Psoas muscle (tissue), 8 donors: ENCODE measurements around the gene SCPEP1. TPM values are rescaled to one million over a fixed set of nuclear protein-coding genes. Genes with fewer than 3 reads are reported as not detected.
"Not testable (repeated sequence)": the region's sequence is repeated elsewhere in the genome, so short reads cannot be mapped to it uniquely, and the experiment has no call there.

Experiments used
- ATAC-seq, 4 donors: fragments of 200-7000 bp; cut with Tn5 transposase; one replicate each; pipeline ENCODE4 v1.9.1; 2020; ENCODE audit warnings: moderate library complexity in 3 of 4, mild to moderate bottlenecking in 2 of 4
- DNase-seq, 2 donors: peaks; one replicate each; pipeline ENCODE4 v3.0.0-alpha.2; 2020
- H3K27ac ChIP-seq: fragments of 200-600 bp; one replicate; pipeline ENCODE4 v1.8.0; 2022
- H3K27me3 ChIP-seq, 3 donors: fragments of 200-600 bp in 1 of 3; one replicate each; pipeline versions ENCODE4 v1.6.1 to v1.8.0; 2013 to 2022; ENCODE audit warnings: low read length in 2 of 3, mild to moderate bottlenecking in 2 of 3, moderate library complexity in 1 of 3; ENCODE audit not compliant: insufficient read depth in 3 of 3
- H3K36me3 ChIP-seq, 2 donors: fragments of 200-600 bp in 1 of 2; one replicate each; pipeline versions ENCODE4 v1.6.1 to v1.8.0; 2013 to 2022; ENCODE audit warnings: low read depth in 1 of 2, mild to moderate bottlenecking in 1 of 2, moderate library complexity in 1 of 2; ENCODE audit not compliant: insufficient read depth in 1 of 2
- H3K4me1 ChIP-seq: fragments of 200-600 bp; one replicate; pipeline ENCODE4 v1.8.0; 2022
- H3K4me3 ChIP-seq: fragments of 200-600 bp; one replicate; pipeline ENCODE4 v1.8.0; 2022; ENCODE audit warnings: mild to moderate bottlenecking
- H3K9me3 ChIP-seq: fragments of 200-600 bp; one replicate; pipeline ENCODE4 v1.8.0; 2022
- CTCF ChIP-seq: fragments of 200-600 bp; IDR thresholded peaks from one replicate; pipeline ENCODE4 v1.8.0; 2022; ENCODE audit warnings: antibody characterized with exemption
- WGBS, 3 donors: extraction: QIAGEN DNeasy Blood & Tissue Kit; methylation state at CpG; one replicate each; pipeline versions ENCODE4 v1.1.6 to v1.1.7; 2013; 5-methylcytosine and 5-hydroxymethylcytosine counted together
- intact Hi-C, 2 donors: fragments of 100-400 bp; cut with DNase I; formaldehyde crosslinking; loops; one replicate each; pipeline versions ENCODE4 v1.11.0 to v1.14.2; 2022
- polyA plus RNA-seq, 3 donors: library from polyadenylated mRNA; stranded (reverse); fragments of 200-250 nt; gene quantifications; one replicate each; pipeline ENCODE4 v1.2.3, GENCODE V29; 2013
- total RNA-seq, 4 donors: library from RNA; stranded (reverse); fragmentation: NEBNext Ultra II Directional in 2 of 4; extraction: Animal tissue kit (Norgen Biotek cat#: 25700) in 2 of 4; gene quantifications; one replicate each; pipeline versions ENCODE4 v1.2.1 to v1.2.4, GENCODE V29; 2021 to 2023
- donor health status: healthy with polysubstance abuse.
- donor health status: DM: no; HTN: no; CAD: no; lungs with moderate emphysema.
- donor health status: Bipolar disorder and iron deficiency.
- donor health status: healthy.
- donor health status: DM: yes; HTN: yes; CAD: no.
- donor health status: DM: no; HTN: no; CAD: no.
- donor health status: DM: no; HTN: no; CAD: no.
- donor health status: DM: yes; HTN: yes; CAD: no.

SCPEP1 gene
- total and polyA plus RNA-seq, 7 donors = 5.8 to 33.1 (median 12.2) TPM

GRCh38 chr17:56936697-56937322, 41.1 kb upstream of the SCPEP1 start:
- intact Hi-C loops = loop anchor here in 1 of 2 donors (5.0 kb wide), 1 partner anchor 45 kb away; no protein-coding TSS in a partner anchor
- no peaks in the 10 kb centered on the region for H3K9me3 ChIP-seq
- 59 to 72% (median 67%) methylated on average over 6 of the region's 6 CpGs for WGBS, 3 donors
- no peak overlapping the region for H3K4me3 ChIP-seq
- no peaks in the 10 kb centered on the region for H3K4me1 ChIP-seq
- H3K27ac ChIP-seq = no peak overlapping the region
- ATAC-seq (no peak), DNase-seq (no peak)
- H3K36me3 ChIP-seq = peaks cover 7 to 83% of the 10 kb centered on the region in 2 donors
- TF ChIP-seq CTCF = no peak
- H3K27me3 ChIP-seq = no peaks in the 10 kb centered on the region

DNA sequence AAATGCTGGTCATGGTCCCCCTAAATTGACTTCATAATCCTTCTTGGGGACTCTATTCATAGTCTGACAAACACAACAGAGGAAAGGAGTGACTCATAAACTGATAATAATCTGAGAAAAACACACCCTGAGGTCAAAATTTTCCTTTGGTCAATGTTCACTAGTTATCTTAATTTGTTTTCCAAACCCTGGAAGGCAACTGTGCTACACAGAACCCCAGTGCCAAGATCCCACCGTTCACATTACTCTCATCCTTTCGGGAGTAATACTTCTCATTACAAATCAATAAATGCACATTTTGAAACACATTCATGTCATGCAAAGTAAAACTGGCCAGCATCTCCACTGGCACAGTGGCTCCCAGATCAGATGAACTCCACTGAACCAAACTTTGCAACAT, 40.2 kb upstream of the SCPEP1 start:
- H3K36me3 ChIP-seq = peaks cover 7 to 91% of the 10 kb centered on the region in 2 donors
- H3K4me3 ChIP-seq = no peak overlapping the region
- no peak for ATAC-seq
- no peaks in the 10 kb centered on the region for H3K27me3 ChIP-seq
- 64 to 77% (median 77%) methylated on average over 2 of the region's 2 CpGs for WGBS, 3 donors
- H3K4me1 ChIP-seq = no peaks in the 10 kb centered on the region
- no peak for TF ChIP-seq CTCF
- peak overlapping the region; percentile 41 for H3K27ac ChIP-seq
- no peaks in the 10 kb centered on the region for H3K9me3 ChIP-seq
- DNase-seq = no peak
- intact Hi-C loops = loop anchor here in 1 of 2 donors (5.0 kb wide), 1 partner anchor 45 kb away; no protein-coding TSS in a partner anchor

GRCh38 chr17:56938206-56938605, 39.7 kb upstream of the SCPEP1 start:
- not testable (repeated sequence) for H3K9me3 ChIP-seq, ATAC-seq, DNase-seq, H3K4me1 ChIP-seq, H3K27me3 ChIP-seq, H3K4me3 ChIP-seq
- intact Hi-C loops = loop anchor here in 1 of 2 donors (5.0 kb wide), 1 partner anchor 46 kb away; no protein-coding TSS in a partner anchor
- H3K36me3 ChIP-seq = peaks cover 7 to 91% of the 10 kb centered on the region in 2 donors
- 73 to 78% (median 74%) methylated on average over 5 of the region's 5 CpGs for WGBS, 3 donors
- peak overlapping the region; percentile 41 for H3K27ac ChIP-seq

GRCh38 chr17:56939869-56940484, 38.0 kb upstream of the SCPEP1 start:
- intact Hi-C loops = loop anchor here (1.0 to 5.0 kb wide), 4 partner anchors 33 to 121 kb away; no protein-coding TSS in a partner anchor
- no peaks in the 10 kb centered on the region for H3K4me1 ChIP-seq
- DNase-seq = no peak
- no peak overlapping the region for H3K4me3 ChIP-seq
- H3K27me3 ChIP-seq = no peaks in the 10 kb centered on the region
- H3K36me3 ChIP-seq = peaks cover 12 to 91% of the 10 kb centered on the region in 2 donors
- 55 to 60% (median 57%) methylated on average over 11 of the region's 11 CpGs for WGBS, 3 donors
- ATAC-seq = peak; percentile 25 to 82 (median 62)
- no peak overlapping the region for H3K27ac ChIP-seq
- no peaks in the 10 kb centered on the region for H3K9me3 ChIP-seq
- TF ChIP-seq CTCF = peak; percentile 68

DNA sequence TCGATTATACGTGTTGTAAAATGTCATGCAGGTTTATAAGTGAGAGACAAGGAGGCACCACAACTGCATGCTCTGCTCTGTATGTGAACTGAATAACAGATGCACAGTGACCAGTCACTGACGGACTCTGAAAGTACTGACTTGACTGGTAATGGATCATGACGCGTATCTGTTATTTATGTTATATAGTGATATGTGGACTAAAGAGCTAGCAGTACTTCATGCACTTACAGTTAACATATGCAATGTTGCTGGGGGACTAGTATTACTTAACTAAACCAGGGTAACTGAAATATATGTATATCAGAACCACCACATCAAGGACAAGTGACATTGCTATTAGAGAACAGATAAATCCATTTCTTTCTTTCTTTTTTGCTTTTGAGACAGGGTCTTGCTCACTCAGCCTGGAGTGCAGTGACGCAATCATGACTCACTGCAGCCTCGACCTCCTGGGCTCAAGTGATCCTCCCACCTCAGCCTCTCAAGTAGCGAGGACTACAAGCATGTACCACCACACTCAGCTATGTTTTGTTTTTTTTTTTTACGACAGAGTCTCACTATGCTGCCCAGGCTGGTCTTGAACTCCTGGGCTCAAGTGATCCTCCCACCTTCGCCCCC, 34.3 kb upstream of the SCPEP1 start:
- Histone ChIP-seq H3K36me3 (peaks cover 5 to 97% of the 10 kb centered on the region in 2 donors), H3K9me3 (no peaks in the 10 kb centered on the region), H3K4me1 (no peaks in the 10 kb centered on the region), H3K4me3 (no peak overlapping the region), H3K27ac (no peak overlapping the region), H3K27me3 (no peaks in the 10 kb centered on the region)
- WGBS, 3 donors = 87 to 94% (median 92%) methylated on average over 10 of the region's 10 CpGs
- intact Hi-C loops = loop anchor here in 1 of 2 donors (5.0 kb wide), 1 partner anchor 36 kb away; no protein-coding TSS in a partner anchor
- ATAC-seq = no peak
- DNase-seq = no peak
- TF ChIP-seq CTCF = no peak
